Lung (tissue), 12 donors: ENCODE results near the gene ERCC8. TPM values are rescaled to one million over a fixed set of nuclear protein-coding genes. Genes with fewer than 3 reads are reported as not detected.

Experiments used
- ATAC-seq: fragments of 200-7000 bp; cut with Tn5 transposase; one replicate; pipeline ENCODE4 v1.9.1; 2020; ENCODE audit warnings: moderate number of reproducible peaks; ENCODE audit not compliant: insufficient read depth, low FRiP score
- DNase-seq, 3 donors: peaks; one replicate each; pipeline ENCODE4 v3.0.0-alpha.2; 2013 to 2017
- H3K27ac ChIP-seq, 2 donors: one replicate each; pipeline ENCODE4 v1.5.1; 2013; ENCODE audit warnings: mild to moderate bottlenecking in 2 of 2, moderate library complexity in 2 of 2, control low read depth in 1 of 2, inconsistent platforms in 1 of 2, low read depth in 1 of 2, low read length in 1 of 2
- H3K27me3 ChIP-seq, 3 donors: one replicate each; pipeline ENCODE4 v1.5.1; 2013; ENCODE audit warnings: low read length in 2 of 3; ENCODE audit not compliant: control insufficient read depth in 3 of 3, insufficient read depth in 3 of 3
- H3K36me3 ChIP-seq, 4 donors: one replicate each; pipeline ENCODE4 v1.5.1; 2013; ENCODE audit warnings: low read length in 4 of 4, mild to moderate bottlenecking in 1 of 4, moderate library complexity in 1 of 4; ENCODE audit not compliant: control insufficient read depth in 4 of 4, insufficient read depth in 4 of 4
- H3K4me1 ChIP-seq, 5 donors: one replicate each; pipeline ENCODE4 v1.5.1; 2013; ENCODE audit warnings: low read length in 5 of 5, mild to moderate bottlenecking in 2 of 5, moderate library complexity in 1 of 5; ENCODE audit not compliant: control insufficient read depth in 5 of 5, insufficient read depth in 5 of 5
- H3K4me3 ChIP-seq: one replicate; pipeline ENCODE4 v1.5.1; 2013; ENCODE audit warnings: mild to moderate bottlenecking, control low read depth, moderate library complexity
- H3K9ac ChIP-seq, 2 donors: one replicate each; pipeline ENCODE4 v1.5.1; 2013; ENCODE audit warnings: low read length in 2 of 2, control low read depth in 1 of 2; ENCODE audit not compliant: insufficient read depth in 1 of 2
- H3K9me3 ChIP-seq, 4 donors: one replicate each; pipeline ENCODE4 v1.5.1; 2013; ENCODE audit warnings: low read length in 3 of 4, mild to moderate bottlenecking in 1 of 4, moderate library complexity in 1 of 4; ENCODE audit not compliant: control insufficient read depth in 4 of 4, insufficient read depth in 3 of 4
- CTCF ChIP-seq: IDR thresholded peaks from 2 replicates; pipeline ENCODE4 v1.5.1; 2012; ENCODE audit warnings: mild to moderate bottlenecking; ENCODE audit errors: control extremely low read depth, extremely low read depth
- WGBS, 2 donors: extraction: QIAGEN DNeasy Blood & Tissue Kit; methylation state at CpG; one replicate each; pipeline ENCODE4 v1.1.7; 2013; 5-methylcytosine and 5-hydroxymethylcytosine counted together
- polyA plus RNA-seq, 2 donors: library from polyadenylated mRNA; stranded (reverse); fragments of 200-250 nt; gene quantifications; one replicate each; pipeline ENCODE4 v1.2.1, GENCODE V29; 2013
- total RNA-seq, 2 donors: library from RNA; depleted of rRNA in 1 of 2; stranded (reverse); fragments of >200 nt in 1 of 2; gene quantifications; one replicate each; pipeline ENCODE4 v1.2.1, GENCODE V29; 2014 to 2021
- donor health status: control.
- donor health status: control.
- donor health status: Bipolar disorder and iron deficiency.
- donor health status: healthy.
- donor health status: DM: yes; HTN: yes; CAD: no.

The ERCC8 gene
- total and polyA plus RNA-seq, 4 donors, result 4.6 to 11.3 (median 8.0) TPM

DNA sequence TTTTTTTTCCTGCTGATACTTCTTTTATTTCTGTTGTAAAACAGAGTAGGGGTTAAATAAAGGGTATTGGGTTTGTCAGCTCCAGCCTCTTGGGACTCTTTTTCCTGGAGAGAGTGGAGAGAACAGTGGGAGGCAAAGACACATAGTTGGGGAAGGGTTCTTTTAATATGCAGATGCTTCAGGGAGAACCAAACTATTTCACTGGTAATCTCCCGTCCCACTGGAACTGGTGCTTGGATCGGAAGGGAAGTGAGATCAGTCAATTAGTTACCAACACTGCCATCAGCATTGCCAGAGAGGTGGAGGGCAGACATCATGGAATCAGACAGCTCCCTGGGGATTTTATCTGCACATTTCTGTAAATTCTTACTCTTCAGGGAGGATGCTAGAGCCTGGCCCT lies 53.2 kb downstream of the ERCC8 start:
- Histone ChIP-seq H3K9me3 (no peaks in the 10 kb centered on the region), H3K27me3 (no peaks in the 10 kb centered on the region), H3K4me1 (no peaks in the 10 kb centered on the region), H3K36me3 (peaks cover 5 to 11% (median 10%) of the 10 kb centered on the region in 4 donors), H3K9ac (no peak overlapping the region), H3K4me3 (no peak overlapping the region), H3K27ac (no peak overlapping the region)
- WGBS, 2 donors, result 93 to 96% methylated on average over 2 of the region's 2 CpGs
- DNase-seq, result no peak
- TF ChIP-seq CTCF, result no peak
- no peak for ATAC-seq

DNA sequence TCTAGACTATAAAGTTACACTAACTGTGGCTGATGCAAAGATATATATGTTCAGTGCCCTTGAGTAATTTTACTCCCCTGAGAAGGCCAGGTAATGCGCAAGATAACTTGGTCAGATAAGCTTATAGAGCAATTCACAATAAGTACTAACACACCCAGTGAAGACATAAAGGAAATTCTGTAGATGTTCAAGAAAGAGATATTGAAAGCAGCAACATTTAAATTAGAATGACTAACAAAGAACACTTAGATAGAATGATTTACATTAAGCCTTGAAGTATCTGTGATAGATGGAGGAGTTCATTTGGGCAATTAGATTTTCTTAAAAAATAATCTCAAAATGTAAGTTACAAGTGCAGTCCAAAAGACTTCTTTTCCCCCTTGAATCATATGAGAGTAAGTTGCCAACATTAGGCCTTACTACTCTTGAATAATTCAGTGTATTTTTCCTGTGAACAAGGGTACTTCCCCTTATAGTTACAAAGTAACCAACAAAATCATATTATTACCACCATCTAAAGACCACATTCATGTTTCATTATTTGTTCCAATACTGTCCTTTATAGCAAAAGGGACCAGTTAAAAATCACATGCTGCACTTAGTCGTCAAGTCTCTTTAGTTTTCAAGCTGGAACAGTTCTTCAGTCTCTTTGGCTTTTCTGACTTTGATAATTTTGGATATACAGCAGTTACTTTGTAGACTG lies 56.4 kb downstream of the ERCC8 start:
- 92 to 96% methylated on average over 2 of the region's 2 CpGs for WGBS, 2 donors
- ATAC-seq, result no peak
- no peaks in the 10 kb centered on the region for H3K27me3 ChIP-seq
- H3K4me1 ChIP-seq, result no peaks in the 10 kb centered on the region
- no peak overlapping the region for H3K9ac ChIP-seq
- H3K4me3 ChIP-seq, result no peak overlapping the region
- H3K9me3 ChIP-seq, result no peaks in the 10 kb centered on the region
- DNase-seq, result no peak
- peaks cover 3 to 8% (median 5%) of the 10 kb centered on the region in 4 donors for H3K36me3 ChIP-seq
- no peak for TF ChIP-seq CTCF
- H3K27ac ChIP-seq, result no peak overlapping the region

DNA sequence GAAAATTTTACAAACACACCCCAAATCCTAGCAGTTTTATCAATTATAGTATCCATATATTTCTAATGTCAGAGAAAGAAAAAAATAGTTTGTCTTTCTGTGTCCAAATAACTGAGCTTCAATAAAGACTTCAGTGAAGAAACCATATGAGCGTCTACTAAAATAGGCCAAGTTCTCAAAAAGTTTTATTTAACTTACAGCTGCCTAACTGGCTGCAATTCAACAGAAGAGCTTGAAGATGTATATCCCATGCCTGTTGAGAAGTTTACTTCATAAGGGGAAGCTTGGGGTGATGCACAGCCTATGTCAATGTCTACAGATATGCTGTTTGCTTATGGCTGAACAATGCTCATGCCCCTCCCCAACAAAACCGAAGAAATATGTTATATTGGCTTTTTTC lies 57.1 kb downstream of the ERCC8 start:
- no peak overlapping the region for H3K27ac ChIP-seq
- no peaks in the 10 kb centered on the region for H3K4me1 ChIP-seq
- no peaks in the 10 kb centered on the region for H3K9me3 ChIP-seq
- no peak overlapping the region for H3K4me3 ChIP-seq
- 89 to 95% methylated on average over 2 of the region's 2 CpGs for WGBS, 2 donors
- peaks cover 3 to 11% (median 5%) of the 10 kb centered on the region in 4 donors for H3K36me3 ChIP-seq
- no peaks in the 10 kb centered on the region for H3K27me3 ChIP-seq
- no peak for TF ChIP-seq CTCF
- no peak for ATAC-seq
- H3K9ac ChIP-seq, result no peak overlapping the region
- DNase-seq, result peak in 2 of 3 donors; percentile 20 to 53

DNA sequence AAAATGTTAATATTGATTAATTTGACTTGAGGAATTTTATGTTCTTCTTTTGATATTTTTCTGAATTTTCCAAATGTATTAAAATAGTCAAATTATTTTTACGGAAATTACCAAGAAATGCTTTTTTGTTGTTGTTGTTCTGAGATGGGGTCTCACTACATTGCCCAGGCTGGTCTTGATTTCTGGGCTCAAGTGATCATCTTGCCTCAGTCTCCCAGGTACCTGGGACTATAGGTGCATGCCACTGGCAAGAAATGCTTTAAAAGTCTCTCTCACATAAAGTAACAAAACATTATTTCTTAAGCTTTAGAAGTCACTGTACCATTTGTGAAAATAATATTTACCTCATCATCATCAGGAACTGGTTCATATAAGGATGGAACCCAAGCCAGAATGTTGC lies 57.8 kb downstream of the ERCC8 start:
- Histone ChIP-seq H3K4me3 (no peak overlapping the region), H3K27ac (no peak overlapping the region), H3K4me1 (no peaks in the 10 kb centered on the region), H3K36me3 (peaks cover under 1 to 10% (median 5%) of the 10 kb centered on the region in 4 donors), H3K9me3 (no peaks in the 10 kb centered on the region), H3K9ac (no peak overlapping the region), H3K27me3 (no peaks in the 10 kb centered on the region)
- WGBS, 2 donors, result 97 to 100% methylated on average over 1 of the region's 1 CpG
- no peak for TF ChIP-seq CTCF
- DNase-seq, result no peak
- ATAC-seq, result no peak
